Measurements from ENCODE around the gene TBC1D5.

The TBC1D5 gene

DNA sequence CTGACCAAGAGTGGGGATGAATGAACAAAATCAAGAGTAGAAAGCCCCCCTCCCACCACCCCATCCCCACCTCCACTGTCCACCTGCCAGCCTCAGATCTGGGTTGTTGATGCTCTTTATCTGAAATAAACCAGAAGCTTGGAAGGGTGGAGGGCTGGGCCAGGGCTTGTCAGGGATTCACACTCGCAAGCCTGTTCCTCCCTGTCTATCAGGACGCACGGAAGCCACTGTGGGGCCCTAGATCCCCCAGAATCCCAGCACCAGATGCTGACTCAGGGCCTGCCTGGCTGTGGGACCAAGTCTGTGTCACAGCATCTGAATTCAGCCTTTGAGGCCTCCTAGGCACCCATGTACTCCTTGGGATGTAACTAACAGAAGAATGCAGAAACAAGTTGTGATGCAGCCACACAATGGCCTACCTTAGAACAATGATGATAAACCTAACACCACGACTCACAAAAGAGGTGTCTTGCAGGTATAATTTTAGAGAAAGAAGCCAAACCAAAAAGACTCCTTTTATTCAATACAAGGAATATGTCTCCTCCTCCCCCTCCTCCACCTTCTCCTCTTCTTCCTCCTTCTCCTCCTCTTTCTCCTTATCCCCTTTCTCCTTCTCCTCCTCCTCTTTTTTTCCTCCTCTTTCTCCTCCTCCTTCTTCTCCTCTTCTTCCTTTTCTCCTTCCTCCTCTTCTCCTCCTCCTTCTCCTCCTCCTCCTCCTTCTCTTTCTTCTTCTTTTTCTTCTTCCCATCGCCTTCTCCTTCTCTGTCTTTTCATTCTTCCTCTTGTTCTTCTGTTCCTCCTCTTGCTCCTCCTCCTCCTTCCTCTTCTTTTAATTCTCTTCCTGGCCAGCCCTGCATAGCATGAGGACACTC lies 623.0 kb downstream of the TBC1D5 start:
- DNase-seq, result no peak

DNA sequence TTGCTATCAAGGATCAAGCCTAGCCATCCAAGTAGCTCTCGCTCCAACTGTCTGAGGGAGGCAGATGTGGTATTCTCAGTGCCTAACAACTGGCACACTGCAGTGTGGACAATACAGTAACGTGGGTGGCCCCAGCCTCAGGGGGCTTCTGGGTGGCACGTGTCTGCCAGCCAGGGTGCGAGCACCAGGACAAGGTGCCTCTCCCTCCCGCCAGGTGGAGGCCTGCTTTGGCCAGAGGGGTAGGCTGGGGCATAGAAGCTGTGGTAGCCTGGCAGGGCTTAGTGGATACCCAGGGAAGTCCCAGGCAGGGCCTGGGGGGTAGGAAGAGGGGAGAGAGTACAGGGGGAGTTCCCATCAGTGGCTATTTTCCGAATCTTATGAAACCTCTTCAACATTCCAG lies 623.7 kb downstream of the TBC1D5 start:
- DNase-seq, result no peak

GRCh38 chr3:17116007-17116600 lies 626.3 kb downstream of the TBC1D5 start:
- DNase-seq, result no peak

DNA sequence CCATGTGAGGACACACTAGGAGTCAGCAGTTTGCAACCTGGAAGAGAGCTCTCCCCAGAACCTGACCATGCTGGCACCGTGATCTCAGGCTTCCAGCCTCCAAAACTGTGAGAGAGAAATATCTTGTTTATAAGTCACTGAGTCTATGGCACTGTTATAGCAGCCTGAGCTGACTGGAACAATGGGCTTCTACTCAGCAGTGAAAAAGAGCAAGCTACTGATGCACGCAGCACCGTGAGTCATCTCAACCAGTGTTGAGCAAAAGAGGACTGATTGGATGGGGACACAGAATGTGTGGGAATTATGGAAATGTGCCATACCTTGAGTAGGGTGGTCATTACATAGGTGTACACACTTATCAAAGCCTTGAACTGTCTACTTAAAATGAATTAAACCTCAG lies 627.2 kb downstream of the TBC1D5 start:
- DNase-seq, result no peak

DNA sequence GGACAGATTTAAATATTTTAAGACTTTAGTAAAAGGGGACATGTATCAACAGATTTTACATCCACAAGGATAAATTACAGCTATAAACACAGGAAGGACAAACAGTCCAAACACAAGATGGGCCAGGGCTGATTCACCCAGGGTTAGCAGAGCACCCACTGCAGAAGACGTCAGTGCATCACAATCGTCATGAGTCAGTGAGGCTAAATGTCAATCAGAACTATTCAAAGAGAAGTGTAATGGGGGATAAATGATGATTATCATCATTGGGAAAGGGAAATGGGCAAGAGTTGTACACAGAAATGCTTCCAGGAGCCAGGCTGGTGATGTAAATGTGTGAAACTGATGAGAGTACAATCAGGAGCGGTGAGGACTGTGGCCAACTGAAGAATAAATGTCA lies 630.8 kb downstream of the TBC1D5 start:
- no peak for DNase-seq

GRCh38 chr3:17110660-17111396 lies 631.6 kb downstream of the TBC1D5 start:
- DNase-seq, result no peak
